Endodermal cell (in vitro differentiated cells): ENCODE measurements around the gene EFNA5. TPM values are rescaled to one million over a fixed set of nuclear protein-coding genes. Genes with fewer than 3 reads are reported as not detected.

Experiments used
- DNase-seq: peaks from one replicate; pipeline ENCODE4 v3.0.0-alpha.2; 2017
- H3K27ac ChIP-seq: 2 replicates; pipeline ENCODE4 v1.5.1; 2013; ENCODE audit warnings: mild to moderate bottlenecking, low read depth, low read length, moderate library complexity
- H3K27me3 ChIP-seq: 2 replicates; pipeline ENCODE4 v1.6.1; 2013; ENCODE audit warnings: mild to moderate bottlenecking, low read length, moderate library complexity; ENCODE audit not compliant: insufficient read depth, control insufficient read depth, poor library complexity, severe bottlenecking
- H3K36me3 ChIP-seq: 2 replicates; pipeline ENCODE4 v1.7.0; 2013; ENCODE audit warnings: mild to moderate bottlenecking, low read length, moderate library complexity; ENCODE audit not compliant: control insufficient read depth, insufficient read depth
- H3K4me1 ChIP-seq: one replicate; pipeline ENCODE4 v1.7.0; 2013; ENCODE audit warnings: low read length; ENCODE audit not compliant: control insufficient read depth, insufficient read depth
- H3K4me3 ChIP-seq: 2 replicates; pipeline ENCODE4 v1.5.1; 2013; ENCODE audit warnings: mild to moderate bottlenecking, low read length, moderate library complexity
- H3K9ac ChIP-seq: 2 replicates; pipeline ENCODE4 v1.6.1; 2013; ENCODE audit warnings: mild to moderate bottlenecking, low read length, moderate library complexity; ENCODE audit not compliant: poor library complexity, severe bottlenecking; ENCODE audit errors: extremely low read depth
- H3K9me3 ChIP-seq: 2 replicates; pipeline ENCODE4 v1.6.1; 2013; ENCODE audit warnings: mild to moderate bottlenecking, low read length, moderate library complexity; ENCODE audit not compliant: control insufficient read depth
- H3K27ac Mint-ChIP-seq: 2 replicates; pipeline ENCODE4 v1.8.0; 2020; ENCODE audit warnings: mixed read lengths
- H3K27me3 Mint-ChIP-seq: 2 replicates; pipeline ENCODE4 v1.8.0; 2021; ENCODE audit warnings: mild to moderate bottlenecking, mixed read lengths; ENCODE audit not compliant: insufficient read depth
- H3K36me3 Mint-ChIP-seq: 2 replicates; pipeline ENCODE4 v1.8.0; 2020; ENCODE audit warnings: low read depth, mixed read lengths
- H3K4me1 Mint-ChIP-seq: 2 replicates; pipeline ENCODE4 v1.8.0; 2020; ENCODE audit warnings: mixed read lengths
- H3K4me3 Mint-ChIP-seq: 2 replicates; pipeline ENCODE4 v1.8.0; 2020; ENCODE audit warnings: mild to moderate bottlenecking, moderate library complexity, mixed read lengths
- H3K9me3 Mint-ChIP-seq: 2 replicates; pipeline ENCODE4 v1.8.0; 2020; ENCODE audit warnings: mild to moderate bottlenecking, mixed read lengths
- CTCF ChIP-seq: fragments of 200-600 bp; sonication (generic); conservative IDR thresholded peaks from 2 replicates; pipeline ENCODE4 v1.5.0; 2021; ENCODE audit warnings: antibody characterized with exemption, mild to moderate bottlenecking
- WGBS, 2 experiments: methylation state at CpG; one replicate each; pipeline versions ENCODE4 v1.1.5 to v1.1.7; 2013; ENCODE audit warnings: missing lambda C conversion rate in 2 of 2, mixed read lengths in 1 of 2; ENCODE audit not compliant: insufficient coverage in 1 of 2, insufficient read length in 1 of 2; 5-methylcytosine and 5-hydroxymethylcytosine counted together
- total RNA-seq, 2 donors: library from RNA; stranded (reverse); fragmentation: NEBNext Ultra II Directional in 1 of 2; extraction: Animal tissue kit (Norgen Biotek cat#: 25700) in 1 of 2; gene quantifications; 2 replicates in 1 of 2; 3 replicates in 1 of 2; pipeline ENCODE4 v1.2.1, GENCODE V29; 2021

EFNA5 gene
- total RNA-seq, 2 donors from 2014 or later: 53.3 to 63.1 TPM

- no peak overlapping the region for H3K4me3 ChIP-seq
- Mint-ChIP-seq H3K9me3 (no peaks in the 10 kb centered on the region), H3K4me1 (peaks cover 26% of the 10 kb centered on the region), H3K36me3 (no peaks in the 10 kb centered on the region), H3K27me3 (no peaks in the 10 kb centered on the region), H3K27ac (no peak overlapping the region), H3K4me3 (no peak overlapping the region)
- WGBS, 2 experiments: 84 to 100% methylated on average over 1 of the region's 1 CpG
- no peak overlapping the region for H3K9ac ChIP-seq
- no peak for DNase-seq
- H3K9me3 ChIP-seq: no peaks in the 10 kb centered on the region
- no peaks in the 10 kb centered on the region for H3K27me3 ChIP-seq
- no peak for TF ChIP-seq CTCF
- H3K36me3 ChIP-seq: peaks cover 6% of the 10 kb centered on the region
- peaks cover 5% of the 10 kb centered on the region for H3K4me1 ChIP-seq
- no peak overlapping the region for H3K27ac ChIP-seq
These were observed 49.6 kb downstream of the EFNA5 start for GRCh38 chr5:107621089-107621488.

DNA sequence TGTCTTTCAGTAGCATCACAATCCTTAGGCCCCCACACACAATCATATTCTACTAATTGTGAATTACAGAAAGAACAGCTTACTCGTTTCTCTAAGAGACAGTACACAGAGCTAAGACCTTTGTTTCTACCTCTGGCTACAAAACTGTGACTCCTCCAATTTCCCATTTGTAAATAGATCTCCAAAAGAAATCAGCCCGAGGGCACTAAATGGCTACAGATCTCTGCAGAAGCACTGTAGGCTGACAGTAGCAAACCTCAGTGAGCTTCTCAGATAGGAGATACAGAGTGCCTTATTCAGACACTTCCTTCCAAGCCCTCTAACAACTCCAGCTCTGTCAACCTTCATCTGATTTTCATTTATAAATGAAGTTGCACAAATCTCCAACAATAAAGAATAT lies 51.0 kb downstream of the EFNA5 start:
- H3K36me3 ChIP-seq: peaks cover 11% of the 10 kb centered on the region
- 82 to 100% methylated on average over 2 of the region's 2 CpGs for WGBS, 2 experiments
- Mint-ChIP-seq H3K4me3 (no peak overlapping the region), H3K36me3 (no peaks in the 10 kb centered on the region), H3K27me3 (no peaks in the 10 kb centered on the region), H3K27ac (no peak overlapping the region), H3K4me1 (peaks cover 32% of the 10 kb centered on the region), H3K9me3 (no peaks in the 10 kb centered on the region)
- no peaks in the 10 kb centered on the region for H3K9me3 ChIP-seq
- H3K4me1 ChIP-seq: peaks cover 5% of the 10 kb centered on the region
- H3K27ac ChIP-seq: no peak overlapping the region
- TF ChIP-seq CTCF: no peak
- no peak for DNase-seq
- H3K27me3 ChIP-seq: no peaks in the 10 kb centered on the region
- H3K4me3 ChIP-seq: no peak overlapping the region
- no peak overlapping the region for H3K9ac ChIP-seq

DNA sequence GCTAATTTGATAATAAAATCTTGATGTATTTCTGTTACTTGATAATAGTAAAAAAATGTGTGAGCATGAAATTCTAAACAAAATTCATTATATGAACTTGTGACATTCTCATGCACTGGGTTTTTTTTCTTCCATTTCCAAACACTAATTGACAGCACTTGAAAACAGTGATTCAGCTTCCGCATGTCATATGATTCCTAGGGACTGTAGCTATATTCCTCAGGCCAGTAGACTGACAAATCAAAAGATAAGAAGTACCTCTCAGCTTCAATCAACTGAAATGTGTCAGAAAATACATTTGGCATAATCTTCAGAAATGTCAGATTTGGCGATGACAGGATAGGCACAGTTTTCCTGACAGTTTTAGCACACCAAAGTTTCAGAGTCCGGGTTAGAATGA lies 52.5 kb downstream of the EFNA5 start:
- H3K9me3 Mint-ChIP-seq: no peaks in the 10 kb centered on the region
- H3K9me3 ChIP-seq: no peaks in the 10 kb centered on the region
- no peak for DNase-seq
- no peak overlapping the region for H3K9ac ChIP-seq
- no peaks in the 10 kb centered on the region for H3K36me3 Mint-ChIP-seq
- H3K4me3 ChIP-seq: no peak overlapping the region
- peaks cover 12% of the 10 kb centered on the region for H3K36me3 ChIP-seq
- no peaks in the 10 kb centered on the region for H3K27me3 Mint-ChIP-seq
- H3K4me1 ChIP-seq: peaks cover 11% of the 10 kb centered on the region
- H3K4me3 Mint-ChIP-seq: no peak overlapping the region
- WGBS, 2 experiments: 93% methylated on average over 3 of the region's 3 CpGs
- peaks cover 42% of the 10 kb centered on the region for H3K4me1 Mint-ChIP-seq
- TF ChIP-seq CTCF: no peak
- no peak overlapping the region for H3K27ac Mint-ChIP-seq
- H3K27me3 ChIP-seq: no peaks in the 10 kb centered on the region
- H3K27ac ChIP-seq: no peak overlapping the region
